DMS53 (cell line): Measurements from ENCODE around the gene BEGAIN.
A peak's percentile ranks its signal among the peaks of the same experiment; 100 is the strongest.

Experiments used
- DNase-seq: peaks from one replicate; lab custom pipeline; 2025; lab: John Stamatoyannopoulos, UW

Gene BEGAIN

GRCh38 chr14:100581228-100582145 is 5.7 kb downstream of the BEGAIN start:
- DNase-seq, result no peak

- DNase-seq, result no peak
These were observed 6.6 kb downstream of the BEGAIN start for GRCh38 chr14:100580316-100581227.

- no peak for DNase-seq
These were observed 8.7 kb downstream of the BEGAIN start for GRCh38 chr14:100578552-100578951.

DNA sequence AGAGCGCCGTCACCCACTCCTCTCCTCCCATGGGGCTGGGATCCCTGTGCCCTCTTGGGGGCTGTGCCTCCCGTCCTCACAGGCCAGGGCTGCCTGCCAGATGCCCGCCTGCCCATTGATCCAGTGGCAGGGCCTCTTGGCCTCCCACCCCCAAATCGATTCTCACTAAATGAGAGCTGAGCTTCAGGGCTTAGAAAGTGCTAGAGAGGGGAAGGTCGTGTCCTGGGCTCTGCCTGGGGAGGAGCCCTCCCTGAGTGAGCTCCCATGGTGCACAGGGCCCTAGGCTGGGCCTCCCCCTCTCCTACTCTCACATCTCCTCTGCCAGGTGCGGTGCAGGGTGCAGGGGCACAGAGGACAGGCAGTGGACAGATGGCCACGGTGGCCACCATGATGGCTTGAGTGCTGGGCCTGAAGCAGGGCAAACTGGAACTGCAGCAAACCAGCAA is 9.2 kb downstream of the BEGAIN start:
- no peak for DNase-seq

GRCh38 chr14:100577321-100577985 is 9.8 kb downstream of the BEGAIN start:
- no peak for DNase-seq

DNA sequence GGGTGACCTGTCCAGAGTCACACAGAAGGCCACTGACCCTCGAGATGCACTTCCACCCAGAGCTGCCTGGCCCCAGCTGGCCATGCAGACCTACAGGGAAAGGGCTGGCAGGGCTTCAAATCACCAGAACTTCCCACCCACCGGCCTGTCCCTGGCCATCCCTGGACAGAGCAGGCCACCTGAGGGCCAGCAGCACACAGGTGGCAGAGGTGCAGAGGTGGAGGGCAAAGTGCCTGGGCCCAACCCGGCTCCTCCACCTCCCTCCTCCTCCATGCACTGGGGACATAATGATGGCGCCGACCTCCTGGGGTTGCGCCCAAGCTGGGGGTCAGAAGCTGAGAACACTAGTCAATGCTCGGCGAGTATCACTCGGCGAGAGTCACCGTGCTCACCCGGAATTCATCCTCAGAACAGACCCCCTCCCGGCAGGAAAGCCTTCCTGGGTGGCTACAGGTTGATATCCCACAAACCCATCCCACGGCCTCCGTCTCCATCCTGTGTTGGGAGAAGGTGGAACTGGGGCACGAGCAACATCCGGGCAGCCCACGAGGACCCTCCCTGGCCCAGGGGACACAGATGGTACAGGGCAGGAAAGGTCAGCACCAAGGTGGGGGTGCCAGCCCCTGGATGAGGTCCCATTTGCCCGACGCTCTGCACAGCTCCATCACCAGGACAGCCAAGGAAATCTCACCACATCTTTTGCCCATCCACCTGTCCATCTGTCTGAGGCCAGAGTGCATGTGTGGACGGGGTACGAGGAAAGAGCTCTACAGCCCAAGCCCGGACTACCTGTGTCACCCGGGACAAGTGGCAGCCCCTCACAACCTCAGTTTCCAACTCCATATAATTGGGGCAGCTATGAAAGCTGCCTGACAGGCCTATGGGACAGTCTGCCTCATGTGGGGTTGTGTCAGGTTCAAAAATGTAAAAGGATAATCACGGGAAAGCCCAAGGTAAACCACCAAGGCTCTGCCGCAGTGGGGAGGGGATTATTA is 10.8 kb downstream of the BEGAIN start:
- no peak for DNase-seq

DNA sequence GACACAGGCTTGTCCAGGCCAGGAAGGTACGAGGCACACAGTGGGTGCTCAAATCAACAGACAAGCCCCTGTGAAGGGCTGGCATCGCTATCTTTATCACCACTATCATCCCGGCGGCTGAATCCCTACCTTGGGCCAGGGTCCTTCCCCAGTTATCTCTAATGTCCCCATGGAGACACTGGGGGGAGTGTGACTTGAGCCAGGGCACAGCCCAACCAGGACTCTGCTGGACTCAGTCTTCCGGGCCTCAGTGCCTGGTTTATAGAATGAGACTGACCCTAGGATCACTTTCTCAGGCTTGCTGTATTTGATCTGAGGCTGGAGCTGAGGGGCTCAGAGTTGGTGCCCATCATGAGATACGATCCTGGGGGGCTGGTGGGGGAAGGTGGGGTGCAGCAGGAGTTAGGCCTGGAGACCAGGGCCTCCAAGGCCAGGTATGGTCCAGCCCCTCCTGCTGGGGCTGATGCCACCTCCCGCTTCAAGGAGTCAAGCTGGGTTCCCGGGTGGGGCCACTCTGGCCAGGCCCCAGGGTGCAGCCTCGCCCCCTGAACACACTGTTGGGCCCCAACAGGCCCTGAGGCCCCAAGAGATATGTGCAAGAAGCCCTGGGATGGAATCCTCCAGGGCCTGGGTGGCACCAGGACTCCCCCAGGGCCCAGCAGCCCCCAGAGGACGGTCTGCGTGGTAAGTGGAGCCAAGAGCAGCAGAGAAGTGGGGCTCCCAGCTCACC is 11.8 kb downstream of the BEGAIN start:
- DNase-seq, result no peak

GRCh38 chr14:100574642-100575031 is 12.6 kb downstream of the BEGAIN start:
- DNase-seq, result no peak

- DNase-seq, result no peak
These were observed 13.2 kb downstream of the BEGAIN start for GRCh38 chr14:100573757-100574641.

DNA sequence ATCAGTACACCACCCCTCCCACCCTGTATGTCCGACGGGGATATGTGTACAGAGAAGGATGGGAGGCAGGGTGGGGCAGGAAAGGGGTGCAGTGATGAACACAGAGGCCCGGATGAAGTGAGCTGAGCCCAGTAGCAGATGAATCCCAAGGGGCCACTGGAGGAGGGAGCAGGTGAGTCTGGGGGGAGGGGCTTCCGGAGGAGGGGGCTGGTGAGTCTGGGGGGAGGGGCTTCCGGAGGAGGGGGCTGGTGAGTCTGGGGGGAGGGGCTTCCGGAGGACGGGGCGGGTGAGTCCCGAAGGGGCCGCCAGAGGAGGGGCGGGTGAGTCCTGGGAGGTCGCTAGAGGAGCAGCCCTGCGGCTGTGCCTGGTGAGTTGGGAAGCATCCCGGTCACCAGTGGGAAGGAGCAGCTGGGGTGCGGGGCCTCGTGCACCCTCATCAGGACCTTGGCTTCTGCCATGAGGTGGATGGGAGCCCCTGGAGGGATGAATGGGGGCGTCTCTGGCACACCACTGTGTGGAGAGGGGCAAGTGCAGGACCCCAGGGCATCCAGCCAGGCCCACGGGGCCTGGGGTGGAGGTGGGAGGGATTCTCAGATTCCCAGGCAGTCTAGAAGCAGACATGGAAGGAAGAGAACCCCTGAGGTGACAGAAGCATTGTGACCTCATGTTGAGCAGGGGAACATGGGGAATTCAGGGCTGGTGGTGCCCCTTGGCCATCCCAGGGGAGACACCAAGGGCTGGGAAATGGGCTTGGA is 14.0 kb downstream of the BEGAIN start:
- no peak for DNase-seq

DNA sequence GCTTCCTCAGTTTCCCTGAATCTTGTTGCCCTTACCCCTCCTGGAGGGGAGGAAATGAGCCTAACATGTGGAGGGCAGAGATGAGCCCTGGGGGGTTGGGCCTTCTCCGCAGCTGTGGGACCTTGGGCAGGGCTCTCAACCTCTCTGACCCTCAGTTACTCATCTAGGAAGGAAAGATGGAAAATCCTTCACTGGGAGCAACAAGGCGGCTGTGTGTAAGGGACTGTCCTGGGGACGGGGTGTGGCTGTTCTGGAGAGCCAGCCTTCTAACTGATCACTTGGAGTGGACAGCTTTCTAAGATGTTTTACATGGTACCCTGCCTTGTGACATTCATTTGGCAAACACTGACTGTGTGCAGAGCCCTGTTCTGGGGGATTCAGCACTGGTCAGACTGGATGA is 14.7 kb downstream of the BEGAIN start:
- DNase-seq, result no peak

- DNase-seq, result peak; percentile 23
These were observed 15.4 kb downstream of the BEGAIN start for GRCh38 chr14:100571837-100572236.

- DNase-seq, result no peak
These were observed 16.3 kb downstream of the BEGAIN start for GRCh38 chr14:100570726-100571454.

- DNase-seq, result no peak
These were observed 17.4 kb downstream of the BEGAIN start for GRCh38 chr14:100569734-100570286.

GRCh38 chr14:100568998-100569733 is 18.1 kb downstream of the BEGAIN start:
- DNase-seq, result no peak

GRCh38 chr14:100568164-100568997 is 18.8 kb downstream of the BEGAIN start:
- peak; percentile 35 for DNase-seq
